ENCODE data around the gene HPN. TPM values are rescaled to one million over a fixed set of nuclear protein-coding genes. Genes with fewer than 3 reads are reported as not detected.

HPN gene
- total RNA-seq, 1 experiment from 2014 or later: 10.6 TPM

DNA sequence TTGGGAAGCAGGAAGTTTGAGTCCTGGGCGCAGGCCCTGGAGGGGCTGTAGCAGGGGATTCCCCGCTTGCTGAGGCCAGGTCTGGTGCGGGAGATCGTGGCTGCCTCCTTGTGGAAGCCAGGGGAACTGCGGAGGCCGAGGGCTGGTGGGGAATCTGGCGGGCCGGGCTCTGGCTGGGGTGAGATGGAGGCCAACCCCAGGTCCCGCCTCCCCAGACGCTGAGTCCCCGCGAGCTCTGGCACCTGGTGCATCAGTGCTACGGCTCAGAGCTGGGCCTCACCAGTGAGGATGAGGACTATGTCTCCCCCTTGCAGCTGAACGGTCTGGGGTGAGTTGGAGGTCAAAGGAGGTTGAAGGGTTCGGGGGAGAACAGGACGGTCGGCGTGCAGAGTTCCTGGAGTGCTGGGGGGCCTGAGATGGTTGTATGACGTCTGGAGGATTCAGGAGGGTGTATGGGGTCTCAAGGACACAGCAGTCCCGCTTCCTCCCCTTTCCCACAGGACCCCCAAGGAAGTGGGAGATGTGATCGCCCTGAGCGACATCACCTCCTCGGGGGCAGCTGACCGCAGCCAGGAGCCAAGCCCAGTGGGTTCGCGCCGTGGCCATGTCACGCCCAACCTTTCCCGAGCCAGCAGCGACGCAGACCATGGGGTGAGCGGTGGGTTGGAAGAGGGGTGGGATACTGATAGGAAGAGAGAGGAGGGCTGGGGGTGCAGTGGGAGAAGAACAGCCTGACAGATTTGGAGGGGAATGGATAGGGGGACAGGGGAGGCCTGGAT is 28.3 kb upstream of the HPN start:
- Histone ChIP-seq H2BK15ac (ENCODE audit: low read depth, low read length) (no peak overlapping the region), H2BK120ac (ENCODE audit: low read depth, low read length, poor library complexity, severe bottlenecking) (no peak overlapping the region), H3K27me3 (ENCODE audit: insufficient read depth, low read length) (no peaks in the 10 kb centered on the region), H3K4me1 (ENCODE audit: insufficient read depth, low read length) (no peaks in the 10 kb centered on the region), H3K9ac (ENCODE audit: extremely low read depth, insufficient read length, low read length) (no peak overlapping the region), H3K27ac (ENCODE audit: insufficient read length, low read depth, low read length) (no peak overlapping the region), H4K8ac (replicated peaks; ENCODE audit: insufficient read length, low read depth, low read length) (no peak overlapping the region), H3K14ac (ENCODE audit: insufficient read depth, low read length) (no peak overlapping the region; the same call in 1 of the 2 replicates), H3K79me2 (ENCODE audit: insufficient read depth, low read length) (no peaks in the 10 kb centered on the region), H3K23me2 (ENCODE audit: insufficient read length, low read depth, low read length, poor library complexity, severe bottlenecking) (no peaks in the 10 kb centered on the region), H3K56ac (ENCODE audit: insufficient read length, low read depth, low read length) (no peak overlapping the region), H3K79me1 (ENCODE audit: insufficient read depth, low read depth, low read length, poor library complexity, severe bottlenecking) (no peaks in the 10 kb centered on the region), H3K18ac (ENCODE audit: insufficient read length, low read depth, low read length) (no peak overlapping the region), H3K4ac (ENCODE audit: low read depth, low read length) (no peak overlapping the region), H4K91ac (ENCODE audit: insufficient read length, low read depth, low read length) (no peak overlapping the region), H2BK5ac (ENCODE audit: insufficient read length, low read length) (no peak overlapping the region), H3K4me2 (ENCODE audit: insufficient read depth, insufficient read length, low read length) (no peak overlapping the region), H2AFZ (ENCODE audit: low read length) (no peak overlapping the region), H2BK20ac (ENCODE audit: low read depth, low read length, poor library complexity, severe bottlenecking) (no peak overlapping the region), H2AK5ac (ENCODE audit: insufficient read length, low read length) (no peak overlapping the region), H3K23ac (ENCODE audit: insufficient read length, low read depth, low read length) (no peak overlapping the region), H3K9me3 (ENCODE audit: control insufficient read depth, low read depth, low read length) (no peaks in the 10 kb centered on the region), H3T11ph (ENCODE audit: low read length) (no peak overlapping the region), H2BK12ac (ENCODE audit: insufficient read length, low read depth, low read length) (no peak overlapping the region), H4K5ac (ENCODE audit: insufficient read length, low read depth, low read length) (no peak overlapping the region), H4K20me1 (ENCODE audit: control insufficient read depth, insufficient read depth, insufficient read length) (no peaks in the 10 kb centered on the region)
- no peaks in the 10 kb centered on the region for H3K27me3 Mint-ChIP-seq (ENCODE audit: low read depth)
- no peaks in the 10 kb centered on the region for H3K9me3 Mint-ChIP-seq
- TF ChIP-seq, protein P1, sequence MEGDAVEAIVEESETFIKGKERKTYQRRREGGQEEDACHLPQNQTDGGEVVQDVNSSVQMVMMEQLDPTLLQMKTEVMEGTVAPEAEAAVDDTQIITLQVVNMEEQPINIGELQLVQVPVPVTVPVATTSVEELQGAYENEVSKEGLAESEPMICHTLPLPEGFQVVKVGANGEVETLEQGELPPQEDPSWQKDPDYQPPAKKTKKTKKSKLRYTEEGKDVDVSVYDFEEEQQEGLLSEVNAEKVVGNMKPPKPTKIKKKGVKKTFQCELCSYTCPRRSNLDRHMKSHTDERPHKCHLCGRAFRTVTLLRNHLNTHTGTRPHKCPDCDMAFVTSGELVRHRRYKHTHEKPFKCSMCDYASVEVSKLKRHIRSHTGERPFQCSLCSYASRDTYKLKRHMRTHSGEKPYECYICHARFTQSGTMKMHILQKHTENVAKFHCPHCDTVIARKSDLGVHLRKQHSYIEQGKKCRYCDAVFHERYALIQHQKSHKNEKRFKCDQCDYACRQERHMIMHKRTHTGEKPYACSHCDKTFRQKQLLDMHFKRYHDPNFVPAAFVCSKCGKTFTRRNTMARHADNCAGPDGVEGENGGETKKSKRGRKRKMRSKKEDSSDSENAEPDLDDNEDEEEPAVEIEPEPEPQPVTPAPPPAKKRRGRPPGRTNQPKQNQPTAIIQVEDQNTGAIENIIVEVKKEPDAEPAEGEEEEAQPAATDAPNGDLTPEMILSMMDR (conservative IDR thresholded peaks at IDR 0.05): peak; percentile 98
- peaks cover 71 to 92% (median 85%) of the 10 kb centered on the region in 3 experiments for H3K36me3 Mint-ChIP-seq (ENCODE audit: insufficient read depth in 1 of 3, low read depth in 3 of 3)
- no peak overlapping the region for H3K4me3 Mint-ChIP-seq
- no CpG with 5 or more reads among the region's 32 CpGs for WGBS (ENCODE audit: extremely low coverage, insufficient read length, low lambda C conversion rate)
- peak; percentile 89 for DNase-seq
- 0 out of 4 replicates have a peak, but pooled peaks cover 0 to 6% of the 10 kb centered on the region in 2 experiments for H3K4me1 Mint-ChIP-seq
- peak overlapping the region in 1 of 3 experiments; percentile 97; a peak in 3 of 7 replicates for H3K27ac Mint-ChIP-seq

All from H9 (cell line).